K562 (cell line): Measurements from ENCODE around the gene CAPN8. TPM values are rescaled to one million over a fixed set of nuclear protein-coding genes. Genes with fewer than 3 reads are reported as not detected.

Experiments used
- ATAC-seq: fragments of 200-7000 bp; cut with Tn5 transposase; 3 replicates; pipeline ENCODE4 v1.9.1; 2020; ENCODE audit warnings: moderate library complexity
- BruUV-seq: library from RNA; stranded (reverse); fragments of 400-500 nt; replicated peaks from 2 replicates; lab custom pipeline; 2021; lab: Mats Ljungman, UMichigan
- CTCF ChIA-PET: fragments of 300-600 bp; formaldehyde crosslinking; extraction: SDS; loops from one replicate; lab custom pipeline; 2021; ENCODE audit warnings: low intra/inter-chr PET ratio; lab: Yijun Ruan, JAX
- POLR2A ChIA-PET: fragments of 300-600, 350-650 bp; sonication (Branson Sonifier 250); formaldehyde crosslinking; extraction: SDS; loops from one replicate; lab custom pipeline; 2021; ENCODE audit warnings: antibody characterized with exemption, inconsistent platforms; lab: Yijun Ruan, JAX
- DNase-seq, 4 experiments: peaks; one replicate each; pipeline versions ENCODE4 v3.0.0 to v3.0.0-alpha.2; 2011 to 2018; ENCODE audit warnings: low spot score in 3 of 4, mixed read lengths in 3 of 4; ENCODE audit errors: extremely low read depth in 1 of 4
- FAIRE-seq: peaks from 2 replicates; lab custom pipeline; 2011; peaks lifted over from hg19 to GRCh38; lab: Jason Lieb, UNC
- H2AFZ ChIP-seq: 2 replicates; pipeline ENCODE4 v1.6.0; 2011; ENCODE audit warnings: low read depth, low read length, control low read depth, inconsistent platforms
- H3K27ac ChIP-seq: fragments of 200-600 bp; 3 replicates; pipeline ENCODE4 v1.8.0; 2011; ENCODE audit warnings: low read depth, mild to moderate bottlenecking, control low read depth, inconsistent platforms, low read length, moderate library complexity, mixed read lengths; ENCODE audit errors: extremely low read depth
- H3K27me3 ChIP-seq, 2 experiments: fragments of 300-600 bp in 1 of 2; 2 replicates in 1 of 2; 3 replicates in 1 of 2; pipeline versions ENCODE4 v1.6.0 to v1.8.0; 2011; ENCODE audit warnings: inconsistent platforms in 2 of 2, low read length in 2 of 2, mild to moderate bottlenecking in 1 of 2, mixed read lengths in 1 of 2, moderate library complexity in 1 of 2; ENCODE audit not compliant: control insufficient read depth in 2 of 2, insufficient read depth in 2 of 2
- H3K36me3 ChIP-seq: fragments of 300-600 bp; 3 replicates; pipeline ENCODE4 v1.8.0; 2011; ENCODE audit warnings: mild to moderate bottlenecking, low read length, inconsistent platforms; ENCODE audit not compliant: control insufficient read depth, insufficient read depth
- H3K4me1 ChIP-seq, 2 experiments: fragments of 200-600 bp in 1 of 2; replicated peaks in 1 of 2; 2 replicates in 1 of 2; 3 replicates in 1 of 2; pipeline versions ENCODE4 v1.5.1 to v1.8.0; 2011; ENCODE audit warnings: inconsistent platforms in 2 of 2, low read length in 2 of 2, mild to moderate bottlenecking in 1 of 2, mixed read lengths in 1 of 2, moderate library complexity in 1 of 2; ENCODE audit not compliant: control insufficient read depth in 2 of 2, insufficient read depth in 2 of 2
- H3K4me2 ChIP-seq: 2 replicates; pipeline ENCODE4 v1.6.1; 2011; ENCODE audit warnings: low read length, control low read depth, inconsistent platforms, mixed read lengths; ENCODE audit not compliant: insufficient read depth
- H3K4me3 ChIP-seq: fragments of 200-600 bp; sonication (generic), shearing (Covaris generic); 2 replicates; pipeline ENCODE4 v1.5.1; 2016; ENCODE audit warnings: control low read depth, inconsistent platforms
- H3K79me2 ChIP-seq: fragments of 200-600 bp; 3 replicates; pipeline ENCODE4 v1.8.0; 2011; ENCODE audit warnings: low read length, inconsistent platforms; ENCODE audit not compliant: control insufficient read depth, insufficient read depth
- H3K9ac ChIP-seq, 2 experiments: 2 replicates each; pipeline versions ENCODE4 v1.6.0 to v1.6.1; 2011; ENCODE audit warnings: low read depth in 2 of 2, low read length in 2 of 2, control low read depth in 1 of 2, inconsistent platforms in 1 of 2, mild to moderate bottlenecking in 1 of 2, mixed read lengths in 1 of 2; ENCODE audit not compliant: insufficient read depth in 1 of 2
- H3K9me1 ChIP-seq: one replicate; pipeline ENCODE4 v1.6.0; 2011; ENCODE audit warnings: inconsistent platforms, mild to moderate bottlenecking, low read length, moderate library complexity; ENCODE audit not compliant: control insufficient read depth, insufficient read depth
- H3K9me3 ChIP-seq: replicated peaks from 2 replicates; pipeline ENCODE4 v1.5.1; 2011; ENCODE audit warnings: low read depth, low read length, inconsistent platforms; ENCODE audit not compliant: control insufficient read depth, insufficient read depth
- H4K20me1 ChIP-seq: replicated peaks from 2 replicates; pipeline ENCODE4 v1.6.1; 2011; ENCODE audit warnings: low read length, inconsistent platforms, mixed read lengths; ENCODE audit not compliant: control insufficient read depth, insufficient read depth
- CTBP1 ChIP-seq: fragments of 450-650 bp; IDR thresholded peaks from 2 replicates; pipeline ENCODE4 v1.6.1; 2016; ENCODE audit warnings: borderline replicate concordance
- DMBX1 ChIP-seq: fragments of 250-450 bp; sonication (Bioruptor Pico); IDR thresholded peaks from 2 replicates; pipeline ENCODE4 v1.8.0; 2022; ENCODE audit warnings: inconsistent platforms, mild to moderate bottlenecking, moderate library complexity, borderline replicate concordance
- FOXK2 ChIP-seq, 2 experiments: fragments of 450-650 bp; IDR thresholded peaks in 1 of 2; conservative IDR thresholded peaks in 1 of 2; 2 replicates each; pipeline ENCODE4 v1.6.1; 2016; ENCODE audit warnings: low read depth in 2 of 2, mild to moderate bottlenecking in 1 of 2
- JUND ChIP-seq, 2 experiments: IDR thresholded peaks; 2 replicates in 1 of 2; 3 replicates in 1 of 2; pipeline ENCODE4 v1.6.1; 2011; ENCODE audit warnings: borderline replicate concordance in 2 of 2, low read depth in 2 of 2, low read length in 2 of 2, improper control_type of control experiment in 1 of 2, missing biosample characterization in 1 of 2, missing genetic modification characterization in 1 of 2, missing genetic modification reagents in 1 of 2
- L3MBTL2 ChIP-seq: fragments of 450-650 bp; IDR thresholded peaks from 2 replicates; pipeline ENCODE4 v1.6.1; 2016; ENCODE audit warnings: mild to moderate bottlenecking, moderate library complexity
- MAFG ChIP-seq: fragments of 450-650 bp; conservative IDR thresholded peaks from 2 replicates; pipeline ENCODE4 v1.6.1; 2016; ENCODE audit warnings: missing genetic modification characterization, missing compliant biosample characterization
- MAFK ChIP-seq: IDR thresholded peaks from 2 replicates; pipeline ENCODE4 v1.6.1; 2011; ENCODE audit warnings: low read length, improper control_type of control experiment
- MAZ ChIP-seq, 2 experiments: fragments of 450-650 bp in 1 of 2; sonication (generic) in 1 of 2; formaldehyde crosslinking; IDR thresholded peaks in 1 of 2; conservative IDR thresholded peaks in 1 of 2; 2 replicates each; pipeline versions ENCODE4 v1.4.0 to v1.5.0; 2020; ENCODE audit warnings: mild to moderate bottlenecking in 1 of 2, missing genetic modification reagents in 1 of 2
- MBD1 ChIP-seq: fragments of 250-450 bp; sonication (Bioruptor Pico); IDR thresholded peaks from 2 replicates; pipeline ENCODE4 v1.8.0; 2022; ENCODE audit warnings: inconsistent platforms
- MYBL2 ChIP-seq, 2 experiments: fragments of 450-650 bp in 1 of 2; sonication (generic) in 1 of 2; formaldehyde crosslinking in 1 of 2; IDR thresholded peaks; 2 replicates each; pipeline versions ENCODE4 v1.6.1 to v1.8.1; 2017 to 2022; ENCODE audit warnings: borderline replicate concordance in 1 of 2, inconsistent platforms in 1 of 2, low read depth in 1 of 2, mild to moderate bottlenecking in 1 of 2, missing genetic modification reagents in 1 of 2, moderate library complexity in 1 of 2
- USF1 ChIP-seq: sonication (generic); formaldehyde crosslinking; IDR thresholded peaks from 2 replicates; pipeline ENCODE4 v1.9.0; 2022; ENCODE audit warnings: mild to moderate bottlenecking, missing genetic modification reagents
- ZBED1 ChIP-seq: IDR thresholded peaks from 2 replicates; pipeline ENCODE4 v1.6.1; 2014
- ZEB2 ChIP-seq: fragments of 450-650 bp; IDR thresholded peaks from 2 replicates; pipeline ENCODE4 v1.6.1; 2016
- ZNF146 ChIP-seq: IDR thresholded peaks from one replicate; pipeline ENCODE4 v1.6.1; 2018; ENCODE audit warnings: missing compliant biosample characterization; ENCODE audit not compliant: unreplicated experiment
- ZNF3 ChIP-seq: fragments of 250-450 bp; sonication (Bioruptor Pico); IDR thresholded peaks from 2 replicates; pipeline ENCODE4 v1.5.0; 2021; ENCODE audit warnings: mild to moderate bottlenecking, moderate library complexity
- ZNF717 ChIP-seq: fragments of 250-450 bp; sonication (Bioruptor Pico); IDR thresholded peaks from 2 replicates; pipeline ENCODE4 v1.5.0; 2021
- WGBS: fragments of 100-300 bp; shearing (Covaris generic); methylation state at CpG from one replicate; pipeline ENCODE4 v1.1.6; 2016; ENCODE audit warnings: low coverage, mixed read lengths; ENCODE audit not compliant: insufficient coverage; ENCODE audit errors: missing lambda C conversion rate; 5-methylcytosine and 5-hydroxymethylcytosine counted together
- in situ Hi-C: fragments of 300-500 bp; cut with MboI; formaldehyde crosslinking; loops from 4 replicates; pipeline ENCODE4 v1.15.0; 2018; ENCODE audit warnings: inconsistent platforms, mixed read lengths
- intact Hi-C: fragments of 100-400 bp; cut with micrococcal nuclease; formaldehyde crosslinking; loops from 2 replicates; pipeline ENCODE4 v1.14.2; 2022
- polyA plus RNA-seq, 8 experiments: library from polyadenylated mRNA; depleted of rRNA in 4 of 8; stranded (reverse) in 5 of 8; unstranded in 3 of 8; fragments of >200 nt; fragmentation: Nextera tagmentation in 2 of 8; fragmentation: Illumina TruSeq in 1 of 8; extraction: Ambion mirVana in 2 of 8; extraction: Trizol in 1 of 8; gene quantifications; 2 replicates each; pipeline versions ENCODE4 v1.2.1 to v1.2.3, GENCODE V29; 2011 to 2014; ENCODE audit warnings: inconsistent platforms in 1 of 8, missing spikeins in 1 of 8
- total RNA-seq, 7 experiments: library from RNA; depleted of rRNA in 6 of 7; stranded (reverse); fragments of >200 nt in 6 of 7; fragmentation: Illumina TruSeq in 2 of 7; extraction: Trizol in 2 of 7; gene quantifications; 2 replicates each; pipeline versions ENCODE4 v1.2.1 to v1.2.3, GENCODE V29; 2011 to 2021; ENCODE audit warnings: low replicate concordance in 1 of 7

CAPN8 gene
- total and polyA plus RNA-seq, 9 of the 15 experiments (the other 6 are each of a cell fraction or from before 2014, with no cell fraction given) = 0.06 TPM; not detected in 8

GRCh38 chr1:223678841-223679240 lies 13.3 kb upstream of the CAPN8 start:
- Histone ChIP-seq H3K9me3 (no peaks in the 10 kb centered on the region), H3K4me2 (no peak overlapping the region), H4K20me1 (peaks cover 1% of the 10 kb centered on the region; the same call in 1 of the 2 replicates), H3K27me3 (peaks cover 15 to 29% of the 10 kb centered on the region in 2 experiments), H3K79me2 (no peaks in the 10 kb centered on the region), H3K36me3 (no peaks in the 10 kb centered on the region), H3K4me3 (no peak overlapping the region), H2AFZ (no peak overlapping the region), H3K4me1 (no peaks in the 10 kb centered on the region; a peak in 2 of 5 replicates), H3K9me1 (no peaks in the 10 kb centered on the region), H3K27ac (no peak overlapping the region), H3K9ac (no peak overlapping the region)
- ATAC-seq (peak; percentile 97), DNase-seq (peak; percentile 70 to 88 (median 80)), FAIRE-seq (peak; percentile 94)
- POLR2A ChIA-PET = interaction anchor here (1.4 kb wide), 1 partner anchor 48 kb away, joined by 3 read pairs; no protein-coding TSS in a partner anchor
- no TSS peak for BruUV-seq
- 0% methylated on average over 6 of the region's 6 CpGs for WGBS
- intact Hi-C loops (loop anchor here (2.0 kb wide), 1 partner anchor 504 kb away; no protein-coding TSS in a partner anchor), in situ Hi-C loops (loop anchor here (5.0 to 25.0 kb wide), 2 partner anchors 67 to 542 kb away; partner anchors contain the start of gene TLR5)
- CTCF ChIA-PET = no interaction called here
- TF ChIP-seq MAFG = peak; percentile 26; the same call in 1 of the 2 replicates
- no peak; the same call in 1 of the 2 replicates for TF ChIP-seq MYBL2 (IDR thresholded peaks at IDR 0.05; ENCODE audit: low read depth)
- no peak for TF ChIP-seq MYBL2 (CRISPR knock-in tag; IDR thresholded peaks at IDR 0.05; ENCODE audit: borderline replicate concordance)
- TF ChIP-seq MAFK = peak; percentile 21; the same call in 1 of the 2 replicates
- TF ChIP-seq MAZ (CRISPR knock-in tag; conservative IDR thresholded peaks at IDR 0.05 in 1 of 2, IDR thresholded peaks at IDR 0.05 in 1 of 2) = peak in 1 of 2 experiments; percentile 50; a peak in 1 of 4 replicates
- TF ChIP-seq ZNF146 (CRISPR knock-in tag) = no peak
- peak; percentile 39; the same call in 1 of the 2 replicates for TF ChIP-seq ZEB2
- TF ChIP-seq ZBED1 = peak; percentile 56; the same call in 1 of the 2 replicates
- no peak for TF ChIP-seq USF1 (CRISPR knock-in tag)
- TF ChIP-seq FOXK2 (conservative IDR thresholded peaks at IDR 0.05 in 1 of 2, IDR thresholded peaks at IDR 0.05 in 1 of 2; ENCODE audit: low read depth in 2 of 2) = peak in 1 of 2 experiments; percentile 60; a peak in 2 of 4 replicates
- TF ChIP-seq JUND (IDR thresholded peaks at IDR 0.05; ENCODE audit: borderline replicate concordance, low read depth, low read length) = peak; percentile 89
- peak; percentile 90; the same call in 2 of the 3 replicates for TF ChIP-seq JUND (tag; IDR thresholded peaks at IDR 0.05; ENCODE audit: borderline replicate concordance, low read depth, low read length)
- TF ChIP-seq ZNF717 (CRISPR knock-in tag) = no peak
- no peak for TF ChIP-seq ZNF3 (CRISPR knock-in tag)
- peak; percentile 89 for TF ChIP-seq DMBX1
- TF ChIP-seq CTBP1 = peak; percentile 80
- TF ChIP-seq L3MBTL2 = peak; percentile 86
- TF ChIP-seq MBD1 = no peak
